D721Med (cell line): ENCODE data around the gene TSPAN3.

ENCODE experiments used
- DNase-seq: peaks from one replicate; pipeline ENCODE4 v3.0.0; 2011; ENCODE audit warnings: low spot score; ENCODE audit not compliant: insufficient read length
- FAIRE-seq: peaks from 2 replicates; lab custom pipeline; 2011; peaks lifted over from hg19 to GRCh38; lab: Jason Lieb, UNC
- CTCF ChIP-seq: IDR thresholded peaks from 2 replicates; pipeline ENCODE4 v1.5.1; 2012; ENCODE audit warnings: mild to moderate bottlenecking, control low read depth; ENCODE audit not compliant: insufficient read depth; ENCODE audit errors: missing control alignments

Gene TSPAN3

GRCh38 chr15:77030928-77031375 is 40.0 kb downstream of the TSPAN3 start:
- FAIRE-seq (no peak), DNase-seq (no peak)
- no peak for TF ChIP-seq CTCF

GRCh38 chr15:77030048-77030927 is 40.6 kb downstream of the TSPAN3 start:
- DNase-seq (peak; percentile 66), FAIRE-seq (no peak)
- no peak for TF ChIP-seq CTCF

GRCh38 chr15:77029166-77030047 is 41.5 kb downstream of the TSPAN3 start:
- FAIRE-seq (no peak), DNase-seq (no peak)
- TF ChIP-seq CTCF, result no peak

GRCh38 chr15:77028451-77029165 is 42.3 kb downstream of the TSPAN3 start:
- FAIRE-seq (no peak), DNase-seq (no peak)
- no peak for TF ChIP-seq CTCF

GRCh38 chr15:77027697-77028450 is 43.0 kb downstream of the TSPAN3 start:
- TF ChIP-seq CTCF, result no peak

GRCh38 chr15:77027111-77027696 is 43.7 kb downstream of the TSPAN3 start:
- TF ChIP-seq CTCF, result no peak

More at GRCh38 chr15:77027697-77028450, 43.0 kb downstream of the TSPAN3 start:
- FAIRE-seq (no peak), DNase-seq (no peak)

More at GRCh38 chr15:77027111-77027696, 43.7 kb downstream of the TSPAN3 start:
- DNase-seq, result no peak
- no peak for FAIRE-seq
